GM12873 (cell line): ENCODE measurements around the gene DCLK2.

Source experiments
- TF ChIP-seq, protein P1 (sequence below): IDR thresholded peaks from 2 replicates; pipeline ENCODE4 v1.5.1; 2012; ENCODE audit warnings: low read depth, mild to moderate bottlenecking, moderate library complexity, low read length, control low read depth; ENCODE audit not compliant: insufficient read depth; ENCODE audit errors: missing control alignments

DCLK2 gene

DNA sequence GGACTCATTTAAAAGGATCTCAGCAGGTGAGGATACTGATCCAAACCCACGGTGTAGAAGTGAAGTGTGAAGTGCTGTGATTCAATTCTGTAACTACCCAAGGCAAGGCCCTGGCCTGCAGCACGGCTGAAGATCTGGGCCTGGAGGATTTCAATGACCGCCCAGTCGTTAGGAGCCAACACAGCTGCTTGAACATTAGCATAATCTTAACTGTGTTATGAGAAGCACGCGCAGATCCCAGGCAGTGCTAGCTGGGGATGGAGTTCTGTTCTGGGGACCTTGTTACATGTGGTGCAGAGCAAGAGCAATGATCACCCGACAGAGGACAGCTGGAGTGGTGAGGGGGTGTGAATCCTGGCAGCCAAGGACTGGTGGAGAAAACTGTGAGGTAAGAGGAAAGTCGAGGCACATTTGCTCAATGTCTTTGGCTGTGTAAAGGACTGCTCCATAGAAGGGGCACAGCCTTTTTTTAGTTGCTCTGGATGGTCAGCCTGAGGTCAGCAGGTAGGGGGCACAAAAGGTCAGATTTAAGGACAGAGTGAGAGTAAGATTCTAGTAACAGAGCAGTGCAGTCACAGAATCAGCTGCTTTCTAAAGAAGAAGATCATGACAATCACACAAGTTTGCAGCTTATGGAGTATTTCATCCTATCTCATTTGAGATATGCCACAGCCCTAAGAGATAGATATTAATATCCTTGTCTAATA lies 181.8 kb downstream of the DCLK2 start:
- TF ChIP-seq, protein P1, sequence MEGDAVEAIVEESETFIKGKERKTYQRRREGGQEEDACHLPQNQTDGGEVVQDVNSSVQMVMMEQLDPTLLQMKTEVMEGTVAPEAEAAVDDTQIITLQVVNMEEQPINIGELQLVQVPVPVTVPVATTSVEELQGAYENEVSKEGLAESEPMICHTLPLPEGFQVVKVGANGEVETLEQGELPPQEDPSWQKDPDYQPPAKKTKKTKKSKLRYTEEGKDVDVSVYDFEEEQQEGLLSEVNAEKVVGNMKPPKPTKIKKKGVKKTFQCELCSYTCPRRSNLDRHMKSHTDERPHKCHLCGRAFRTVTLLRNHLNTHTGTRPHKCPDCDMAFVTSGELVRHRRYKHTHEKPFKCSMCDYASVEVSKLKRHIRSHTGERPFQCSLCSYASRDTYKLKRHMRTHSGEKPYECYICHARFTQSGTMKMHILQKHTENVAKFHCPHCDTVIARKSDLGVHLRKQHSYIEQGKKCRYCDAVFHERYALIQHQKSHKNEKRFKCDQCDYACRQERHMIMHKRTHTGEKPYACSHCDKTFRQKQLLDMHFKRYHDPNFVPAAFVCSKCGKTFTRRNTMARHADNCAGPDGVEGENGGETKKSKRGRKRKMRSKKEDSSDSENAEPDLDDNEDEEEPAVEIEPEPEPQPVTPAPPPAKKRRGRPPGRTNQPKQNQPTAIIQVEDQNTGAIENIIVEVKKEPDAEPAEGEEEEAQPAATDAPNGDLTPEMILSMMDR = no peak

DNA sequence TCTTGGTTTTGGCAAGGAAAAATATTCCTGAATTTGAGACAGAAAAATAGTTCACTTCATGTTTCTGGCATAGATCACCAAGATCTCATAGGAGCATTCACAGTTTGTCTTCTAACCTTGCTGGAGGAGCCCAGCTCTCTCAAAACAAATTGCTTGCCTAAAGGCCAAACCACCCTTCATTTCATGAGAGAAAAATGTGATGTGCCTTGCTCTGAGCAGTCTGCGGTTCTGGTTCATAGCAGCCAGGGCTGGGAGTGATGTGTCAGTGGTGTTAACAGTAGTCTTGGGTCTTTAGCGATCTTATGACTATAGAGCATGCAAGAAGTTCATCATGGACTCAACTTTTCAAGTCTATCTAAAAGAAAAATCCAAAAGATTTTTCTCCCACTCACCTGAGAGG lies 183.3 kb downstream of the DCLK2 start:
- TF ChIP-seq, protein P1 = no peak

DNA sequence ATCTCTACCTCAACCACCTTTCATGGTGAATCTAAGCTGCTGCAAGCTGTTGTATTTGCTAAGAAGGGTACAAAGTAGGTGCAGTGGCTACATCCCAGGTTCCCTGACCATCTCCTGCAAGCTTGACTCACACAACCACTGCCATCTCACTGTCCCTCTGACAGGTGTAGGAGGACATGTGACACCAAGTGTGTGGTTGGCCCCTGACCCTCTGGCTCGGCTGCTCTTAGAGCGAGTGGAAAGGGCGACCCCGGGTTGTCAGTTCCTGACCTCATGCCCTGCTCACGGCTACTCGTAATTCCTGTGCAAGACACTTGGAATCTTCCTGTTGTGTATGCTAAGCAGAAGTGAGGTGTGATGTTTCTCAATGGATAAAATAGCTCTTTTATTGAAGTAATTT lies 184.4 kb downstream of the DCLK2 start:
- TF ChIP-seq, protein P1 = no peak

DNA sequence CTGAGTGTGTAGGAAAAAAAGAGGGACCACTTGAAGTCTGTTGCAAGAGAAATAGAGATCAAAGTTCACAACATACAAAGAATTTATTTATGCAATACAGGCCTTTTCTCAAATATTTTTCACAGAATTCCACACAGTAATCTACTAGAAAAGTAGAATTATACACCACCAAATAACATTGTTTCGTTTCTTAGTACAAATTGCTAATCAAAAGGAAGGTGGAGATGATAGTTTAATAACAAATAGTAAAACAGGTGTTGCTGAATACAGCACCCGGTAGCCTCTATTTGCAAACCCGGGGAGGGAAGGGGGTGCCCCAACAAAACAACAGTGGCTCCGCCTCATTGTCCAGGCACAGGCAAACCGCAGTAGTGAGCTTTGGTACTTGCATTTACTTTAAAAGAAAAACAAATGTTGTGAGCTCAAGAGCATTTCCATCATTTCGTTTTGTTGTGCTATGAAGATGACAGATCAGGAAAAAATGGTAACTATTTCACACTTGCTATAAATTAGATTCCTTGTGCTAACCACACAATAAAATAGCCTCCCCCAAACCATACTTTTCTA lies 186.4 kb downstream of the DCLK2 start:
- TF ChIP-seq, protein P1 = no peak

DNA sequence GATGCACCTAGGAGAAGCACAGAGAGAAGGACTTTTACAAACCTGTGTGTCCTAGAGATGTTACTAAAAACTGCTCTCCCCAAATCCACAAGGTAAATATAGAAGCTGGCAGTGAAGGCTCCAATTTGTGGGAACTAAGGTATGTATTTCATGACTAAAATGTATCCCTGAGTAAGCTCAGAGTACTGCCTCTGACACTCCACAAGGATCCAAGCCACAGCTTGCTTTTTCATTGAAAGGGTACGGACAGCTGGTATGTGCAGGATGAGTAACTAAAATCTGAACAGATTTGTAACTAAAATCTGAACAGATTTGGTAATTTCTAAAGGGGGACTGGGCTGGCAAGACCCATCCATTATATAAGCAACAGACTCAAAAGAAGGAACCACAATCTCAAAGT lies 187.6 kb downstream of the DCLK2 start:
- TF ChIP-seq, protein P1 = no peak

DNA sequence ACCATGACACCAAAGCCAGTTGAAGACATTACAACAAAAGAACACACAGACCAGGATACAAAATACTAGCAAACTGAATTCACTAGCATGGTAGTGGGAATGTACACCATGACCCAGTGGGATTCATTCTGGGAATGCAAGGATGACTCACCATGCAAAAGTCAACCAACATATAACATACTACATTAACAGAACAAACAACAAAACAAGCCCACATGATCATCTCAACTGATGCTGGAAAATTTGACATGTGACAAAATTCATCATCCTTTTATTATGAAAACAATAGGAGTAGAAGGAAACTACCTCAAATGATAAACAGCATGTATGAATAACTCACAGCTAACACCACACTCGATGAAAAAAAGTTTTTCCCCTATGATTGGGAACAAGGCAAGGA lies 190.2 kb downstream of the DCLK2 start:
- TF ChIP-seq, protein P1 = no peak

DNA sequence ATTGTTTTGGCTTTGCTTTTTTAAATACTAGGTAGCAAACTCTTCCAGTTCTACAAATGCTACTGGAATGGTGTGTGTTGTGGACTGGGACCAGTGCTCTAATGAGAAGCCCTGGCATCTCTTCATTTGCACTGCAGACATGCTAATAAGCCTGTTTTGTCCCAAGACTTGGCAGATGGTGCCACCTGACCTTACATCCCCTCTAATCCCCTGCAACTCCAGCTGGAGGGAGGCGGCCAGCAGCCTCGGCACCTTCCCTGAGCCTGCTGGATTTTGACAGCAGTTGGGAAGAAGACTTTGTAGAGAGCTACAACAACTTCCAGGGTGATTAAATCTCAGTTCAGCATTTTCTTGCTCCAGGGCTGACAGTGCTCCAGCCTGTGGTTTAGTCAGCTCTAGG lies 200.0 kb downstream of the DCLK2 start:
- TF ChIP-seq, protein P1 = no peak
